Activated T-cell treated with anti-CD3 and anti-CD28 coated beads, Interleukin-2, amount 50 U/mL, for 72 hours (primary cell): Measurements from ENCODE around the gene SLC16A7. TPM values are rescaled to one million over a fixed set of nuclear protein-coding genes. Genes with fewer than 3 reads are reported as not detected.
"Not testable (repeated sequence)": the region's sequence is repeated elsewhere in the genome, so short reads cannot be mapped to it uniquely, and the experiment has no call there.

Source experiments
- ATAC-seq, 2 donors: fragments of 150-1000 bp; cut with Tn5 transposase; replicated peaks in 1 of 2; 2 replicates each; pipeline ENCODE4 v1.10.0; 2021; ENCODE audit warnings: moderate library complexity in 2 of 2, mild to moderate bottlenecking in 1 of 2
- DNase-seq, 2 donors: peaks; one replicate each; pipeline ENCODE4 v3.0.0; 2021 to 2022; ENCODE audit warnings: mixed read lengths in 1 of 2
- H3K27ac Mint-ChIP-seq: one replicate; pipeline ENCODE4 v1.8.0; 2022; ENCODE audit warnings: mild to moderate bottlenecking, moderate library complexity, mixed read lengths
- H3K27me3 Mint-ChIP-seq: one replicate; pipeline ENCODE4 v1.8.0; 2022; ENCODE audit warnings: low read depth, mixed read lengths
- H3K36me3 Mint-ChIP-seq, 2 donors: one replicate each; pipeline ENCODE4 v1.8.0; 2022; ENCODE audit warnings: mixed read lengths in 2 of 2, mild to moderate bottlenecking in 1 of 2; ENCODE audit not compliant: insufficient read depth in 2 of 2
- H3K4me1 Mint-ChIP-seq: one replicate; pipeline ENCODE4 v1.8.0; 2022; ENCODE audit warnings: low read depth, mixed read lengths
- H3K4me3 Mint-ChIP-seq, 2 donors: one replicate each; pipeline ENCODE4 v1.8.0; 2022; ENCODE audit warnings: mild to moderate bottlenecking in 2 of 2, mixed read lengths in 2 of 2, moderate library complexity in 2 of 2
- H3K9me3 Mint-ChIP-seq, 2 donors: one replicate each; pipeline ENCODE4 v1.8.0; 2022; ENCODE audit warnings: mixed read lengths in 2 of 2
- total RNA-seq, 2 donors: library from RNA; stranded (reverse); gene quantifications; one replicate each; pipeline ENCODE4 v1.2.3, GENCODE V29; 2022

SLC16A7 gene
- total RNA-seq, 2 donors from 2014 or later: 38.8 to 40.2 TPM

DNA sequence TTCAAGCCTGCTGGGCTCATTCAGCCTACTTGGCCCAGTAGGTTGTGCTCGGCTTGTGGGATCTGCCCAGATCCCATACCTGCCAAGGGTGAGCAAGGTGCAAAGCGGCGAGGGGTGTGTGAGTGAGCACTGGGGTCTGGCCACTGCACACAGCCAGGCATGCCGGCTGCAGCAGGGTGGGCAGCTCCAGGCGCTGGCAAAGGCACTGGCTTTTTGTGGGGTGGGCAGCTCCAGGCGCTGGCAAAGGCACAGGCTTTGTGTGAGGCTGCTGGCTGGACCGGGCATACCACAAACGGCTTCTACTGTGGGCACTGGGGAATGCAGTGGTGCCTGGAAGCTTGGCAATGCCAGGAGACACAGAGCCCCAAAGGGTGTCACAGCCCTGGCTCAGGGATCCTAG lies 137.4 kb downstream of the SLC16A7 start:
- Mint-ChIP-seq H3K27me3 (no peaks in the 10 kb centered on the region), H3K36me3 (peaks cover 5% of the 10 kb centered on the region in 2 donors), H3K9me3 (no peaks in the 10 kb centered on the region), H3K4me1 (peaks cover 6% of the 10 kb centered on the region), H3K27ac (no peak overlapping the region), H3K4me3 (no peak overlapping the region)
- no peak for DNase-seq
- ATAC-seq: no peak

DNA sequence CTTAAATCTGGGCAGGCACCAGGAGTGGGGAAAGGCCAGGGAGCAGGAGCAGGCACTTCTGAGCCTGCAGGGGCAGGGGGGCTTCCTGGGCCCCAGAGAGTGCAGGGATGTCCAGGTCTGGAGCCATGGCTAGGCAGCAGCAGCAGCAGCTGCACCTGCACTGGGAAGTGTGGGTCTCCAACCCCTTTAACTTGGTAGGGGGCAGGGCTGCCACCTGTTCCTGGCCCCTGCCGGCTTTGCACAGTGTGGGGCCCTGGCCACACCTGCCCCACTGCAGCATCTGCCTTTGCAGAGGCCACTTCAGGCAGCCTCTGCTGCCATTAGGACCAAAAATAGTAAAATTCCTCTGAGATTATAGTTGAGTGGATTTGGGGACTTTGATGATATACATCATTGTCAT lies 138.5 kb downstream of the SLC16A7 start:
- Mint-ChIP-seq H3K27me3 (no peaks in the 10 kb centered on the region), H3K27ac (no peak overlapping the region), H3K9me3 (no peaks in the 10 kb centered on the region), H3K36me3 (peaks cover 6% of the 10 kb centered on the region in 2 donors), H3K4me3 (no peak overlapping the region), H3K4me1 (peaks cover 6% of the 10 kb centered on the region)
- DNase-seq (no peak), ATAC-seq (no peak)

DNA sequence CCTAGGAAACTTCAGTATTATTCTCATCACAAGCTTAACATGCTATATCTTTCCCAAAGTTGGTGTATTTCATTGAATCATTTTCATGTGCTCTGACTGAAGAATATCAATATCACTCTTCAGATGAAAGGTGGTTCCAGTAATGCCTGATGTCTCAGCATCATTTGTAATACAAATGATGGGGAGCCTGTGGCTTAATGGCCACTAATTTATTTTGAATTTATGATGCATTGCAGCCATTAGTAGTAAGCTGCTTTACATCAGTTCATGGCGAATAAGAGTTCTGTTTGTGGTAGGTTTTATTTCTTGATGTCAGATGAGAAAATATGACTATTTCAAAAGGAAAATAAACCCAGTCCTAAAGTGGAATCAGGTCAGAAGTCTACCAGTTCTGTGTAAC lies 139.4 kb downstream of the SLC16A7 start:
- peaks cover 6% of the 10 kb centered on the region for H3K4me1 Mint-ChIP-seq
- DNase-seq (no peak), ATAC-seq (no peak)
- H3K27me3 Mint-ChIP-seq: no peaks in the 10 kb centered on the region
- H3K9me3 Mint-ChIP-seq: no peaks in the 10 kb centered on the region
- H3K27ac Mint-ChIP-seq: no peak overlapping the region
- H3K36me3 Mint-ChIP-seq: peaks cover 6% of the 10 kb centered on the region in 2 donors
- no peak overlapping the region for H3K4me3 Mint-ChIP-seq

DNA sequence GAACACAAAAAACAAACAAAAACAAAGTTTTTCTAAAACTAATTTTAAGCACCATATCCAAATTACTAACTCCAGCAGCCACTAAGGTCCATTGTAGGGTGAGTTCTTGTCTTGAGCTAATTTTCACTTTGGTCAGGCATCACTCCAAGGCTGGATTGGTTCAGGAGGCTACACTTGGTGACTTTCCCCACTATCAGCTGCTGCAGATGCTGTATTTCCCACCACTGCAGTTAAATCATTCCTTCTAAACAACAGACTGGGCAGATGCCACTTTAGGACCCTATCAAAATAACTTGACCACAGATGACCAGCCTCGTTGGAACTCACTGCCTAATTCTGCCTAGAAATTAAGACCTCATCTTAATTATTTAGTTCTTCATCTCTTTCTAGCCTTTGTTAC lies 140.5 kb downstream of the SLC16A7 start:
- Mint-ChIP-seq H3K4me3 (no peak overlapping the region), H3K36me3 (peaks cover 6 to 8% of the 10 kb centered on the region in 2 donors)

DNA sequence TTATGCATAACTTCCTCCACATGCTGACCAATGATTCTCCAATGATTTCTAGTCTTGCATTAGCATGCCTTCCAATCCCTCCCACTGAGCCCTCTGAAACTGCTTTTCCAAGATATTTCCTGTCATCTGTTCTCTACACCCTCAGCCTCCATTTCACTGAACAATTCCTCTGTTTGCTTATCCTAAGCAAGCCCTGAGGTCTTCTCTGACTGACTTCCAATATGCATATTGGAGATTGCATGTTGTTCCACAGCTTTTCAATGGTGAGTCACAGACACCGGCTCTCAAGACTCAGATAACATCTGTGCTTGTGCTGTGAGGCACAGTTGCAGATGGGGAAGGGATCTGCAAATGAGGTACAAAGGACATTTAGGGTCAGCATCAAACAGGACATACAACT lies 141.0 kb downstream of the SLC16A7 start:
- Mint-ChIP-seq H3K36me3 (peaks cover 6 to 8% of the 10 kb centered on the region in 2 donors), H3K4me3 (no peak overlapping the region), H3K4me1 (peaks cover 6% of the 10 kb centered on the region), H3K9me3 (no peaks in the 10 kb centered on the region), H3K27me3 (no peaks in the 10 kb centered on the region), H3K27ac (no peak overlapping the region)
- DNase-seq (no peak), ATAC-seq (no peak)

More for the DNA sequence above, 140.5 kb downstream of the SLC16A7 start:
- Mint-ChIP-seq H3K27ac (no peak overlapping the region), H3K9me3 (no peaks in the 10 kb centered on the region), H3K4me1 (peaks cover 6% of the 10 kb centered on the region), H3K27me3 (no peaks in the 10 kb centered on the region)
- ATAC-seq: no peak
- DNase-seq: no peak

DNA sequence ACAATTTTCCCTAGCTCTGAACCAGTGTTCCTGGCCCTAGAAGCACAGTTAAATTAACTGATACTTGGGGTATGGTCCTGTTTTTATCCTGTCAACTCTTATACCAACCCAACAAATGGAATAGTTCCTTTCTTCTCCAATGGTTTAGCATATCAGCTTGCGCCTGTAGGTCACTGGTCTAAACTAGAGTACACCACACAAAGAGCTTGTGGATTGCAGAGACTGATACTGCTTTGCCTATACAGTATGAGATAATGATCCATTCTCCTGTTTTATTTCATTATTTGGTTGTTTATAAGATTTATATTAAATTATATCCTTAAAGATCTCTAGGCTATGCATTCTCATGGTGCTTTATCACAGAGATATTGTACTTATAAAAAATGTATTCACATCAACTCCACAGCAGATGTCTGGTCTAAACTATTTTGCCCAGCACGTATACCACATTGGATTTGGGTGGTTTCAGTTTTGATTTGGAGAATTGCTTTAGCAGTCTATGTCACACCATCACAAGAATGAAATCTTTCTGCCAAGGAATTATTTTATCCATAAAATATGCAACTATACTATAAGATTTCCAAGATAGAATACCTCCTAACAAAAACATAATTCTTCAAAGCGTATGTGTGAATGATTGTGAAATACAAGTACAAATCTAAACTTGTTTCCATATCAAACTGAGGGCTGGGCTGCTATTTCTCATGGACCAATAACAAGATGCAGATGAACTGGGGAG lies 142.1 kb downstream of the SLC16A7 start:
- no peak for DNase-seq
- no peak for ATAC-seq
- no peaks in the 10 kb centered on the region for H3K9me3 Mint-ChIP-seq
- H3K4me1 Mint-ChIP-seq: peaks cover 6% of the 10 kb centered on the region
- H3K4me3 Mint-ChIP-seq: no peak overlapping the region
- no peaks in the 10 kb centered on the region for H3K27me3 Mint-ChIP-seq
- H3K27ac Mint-ChIP-seq: no peak overlapping the region
- peaks cover 3 to 7% of the 10 kb centered on the region in 2 donors for H3K36me3 Mint-ChIP-seq

DNA sequence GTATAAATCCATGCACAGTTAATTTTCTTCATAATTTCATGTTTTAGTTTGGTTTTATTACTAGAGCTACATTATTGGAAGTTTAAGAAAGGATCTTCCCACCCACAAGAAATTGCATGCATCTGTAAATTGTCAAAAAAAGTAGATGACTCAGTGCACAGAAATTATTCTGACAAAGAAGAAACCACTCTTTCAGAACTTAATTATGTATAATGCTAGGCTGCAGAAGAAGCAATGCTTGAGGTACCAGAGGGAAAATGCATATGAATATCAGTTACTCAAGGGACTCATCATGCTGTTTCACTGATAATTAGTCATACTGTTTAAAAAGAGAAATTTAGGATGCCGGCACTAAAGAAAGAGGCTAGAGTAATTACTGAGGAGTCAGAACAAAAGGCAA lies 147.0 kb downstream of the SLC16A7 start:
- Mint-ChIP-seq H3K27me3 (no peaks in the 10 kb centered on the region), H3K4me1 (no peaks in the 10 kb centered on the region), H3K9me3 (peaks cover 0 to 4% of the 10 kb centered on the region in 2 donors), H3K4me3 (no peak overlapping the region), H3K36me3 (peaks cover 3 to 26% of the 10 kb centered on the region in 2 donors), H3K27ac (no peak overlapping the region)
- ATAC-seq: no peak
- DNase-seq: no peak

DNA sequence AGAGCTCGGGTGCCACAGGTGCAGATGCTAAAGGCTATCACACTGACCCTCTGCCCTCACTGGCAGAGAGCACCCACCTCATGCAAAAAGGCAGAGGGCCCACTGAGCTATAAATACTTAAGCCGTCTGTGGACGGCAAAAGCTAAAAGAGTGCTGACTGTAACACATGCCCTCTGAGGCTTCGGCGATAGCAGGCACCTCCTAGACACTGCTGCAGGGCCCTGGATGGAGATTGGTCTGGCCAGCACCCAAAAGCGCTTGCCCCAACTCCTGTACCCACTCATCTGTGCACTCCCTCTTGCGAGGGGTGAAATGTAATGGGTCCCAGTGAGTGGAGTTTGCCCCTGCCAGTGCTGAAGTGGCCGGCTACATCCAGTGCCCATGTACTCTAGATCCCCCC lies 148.7 kb downstream of the SLC16A7 start:
- ATAC-seq (no peak), DNase-seq (no peak)
- Mint-ChIP-seq H3K4me1 (no peaks in the 10 kb centered on the region), H3K27ac (no peak overlapping the region), H3K36me3 (peaks cover 2 to 30% of the 10 kb centered on the region in 2 donors), H3K9me3 (peaks cover 3 to 10% of the 10 kb centered on the region in 2 donors), H3K4me3 (no peak overlapping the region), H3K27me3 (no peaks in the 10 kb centered on the region)

DNA sequence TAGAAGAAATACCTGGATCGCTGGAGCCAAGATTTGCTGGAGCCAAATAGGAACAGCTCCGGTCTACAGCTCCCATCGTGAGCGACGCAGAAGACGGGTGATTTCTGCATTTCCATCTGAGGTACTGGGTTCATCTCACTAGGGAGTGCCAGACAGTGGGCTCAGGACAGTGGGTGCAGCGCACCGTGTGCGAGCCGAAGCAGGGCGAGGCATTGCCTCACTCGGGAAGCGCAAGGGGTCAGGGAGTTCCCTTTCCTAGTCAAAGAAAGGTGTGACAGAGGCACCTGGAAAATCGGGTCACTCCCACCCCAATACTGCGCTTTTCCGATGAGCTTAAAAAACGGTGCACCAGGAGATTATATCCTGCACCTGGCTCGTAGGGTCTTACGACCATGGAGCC lies 155.3 kb downstream of the SLC16A7 start:
- H3K27ac Mint-ChIP-seq, ATAC-seq, H3K4me1 Mint-ChIP-seq, H3K27me3 Mint-ChIP-seq, DNase-seq, H3K4me3 Mint-ChIP-seq: not testable (repeated sequence)
- peaks cover 16 to 20% of the 10 kb centered on the region in 2 donors for H3K9me3 Mint-ChIP-seq
- H3K36me3 Mint-ChIP-seq: peaks cover 12 to 33% of the 10 kb centered on the region in 2 donors

DNA sequence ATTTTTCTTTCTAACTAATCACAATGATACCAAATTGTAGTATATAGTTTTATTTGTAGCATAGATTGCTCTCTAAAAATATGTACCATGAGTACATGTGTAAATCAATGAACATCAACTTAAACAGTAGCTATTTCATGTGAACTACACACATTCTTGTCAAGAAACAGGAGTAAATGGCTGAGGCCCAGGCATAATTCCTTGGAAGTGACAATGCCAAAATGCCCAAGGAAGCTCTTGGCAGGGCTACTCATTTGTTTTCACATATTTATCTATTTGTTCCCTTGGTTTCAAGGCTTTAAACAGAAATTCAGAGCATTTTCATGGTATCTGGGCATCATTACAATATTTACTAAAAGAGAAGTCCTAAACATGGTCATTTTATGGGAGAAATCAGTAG lies 165.7 kb downstream of the SLC16A7 start:
- DNase-seq (no peak), ATAC-seq (no peak)
- peaks cover 0 to 6% of the 10 kb centered on the region in 2 donors for H3K36me3 Mint-ChIP-seq
- H3K9me3 Mint-ChIP-seq: peaks cover 0 to 6% of the 10 kb centered on the region in 2 donors
- H3K27me3 Mint-ChIP-seq: no peaks in the 10 kb centered on the region
- H3K4me1 Mint-ChIP-seq: peaks cover 8% of the 10 kb centered on the region
- no peak overlapping the region for H3K4me3 Mint-ChIP-seq
- no peak overlapping the region for H3K27ac Mint-ChIP-seq

DNA sequence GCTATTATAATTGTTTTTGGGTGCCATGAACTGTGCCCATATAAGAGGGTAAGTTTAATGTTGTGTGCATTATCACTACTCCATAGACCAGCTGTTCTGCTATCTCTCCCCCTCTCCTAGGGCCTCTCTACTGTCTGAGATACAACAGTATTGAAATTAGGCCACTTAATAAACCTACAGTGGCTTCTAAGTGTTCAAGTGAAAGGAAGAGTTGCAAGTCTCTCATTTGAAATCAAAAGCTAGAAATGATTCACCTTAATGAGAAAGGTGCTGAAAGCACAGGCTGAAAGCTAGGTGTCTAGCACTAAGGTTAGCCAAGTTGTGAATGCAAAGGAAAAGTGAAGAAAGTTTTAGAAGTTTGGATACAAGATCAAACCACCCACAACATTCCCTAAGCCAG lies 168.0 kb downstream of the SLC16A7 start:
- Mint-ChIP-seq H3K4me1 (peaks cover 8% of the 10 kb centered on the region), H3K27me3 (no peaks in the 10 kb centered on the region), H3K4me3 (no peak overlapping the region), H3K36me3 (peaks cover 7 to 9% of the 10 kb centered on the region in 2 donors), H3K27ac (no peak overlapping the region), H3K9me3 (peaks cover 0 to 6% of the 10 kb centered on the region in 2 donors)
- DNase-seq (no peak), ATAC-seq (no peak)

DNA sequence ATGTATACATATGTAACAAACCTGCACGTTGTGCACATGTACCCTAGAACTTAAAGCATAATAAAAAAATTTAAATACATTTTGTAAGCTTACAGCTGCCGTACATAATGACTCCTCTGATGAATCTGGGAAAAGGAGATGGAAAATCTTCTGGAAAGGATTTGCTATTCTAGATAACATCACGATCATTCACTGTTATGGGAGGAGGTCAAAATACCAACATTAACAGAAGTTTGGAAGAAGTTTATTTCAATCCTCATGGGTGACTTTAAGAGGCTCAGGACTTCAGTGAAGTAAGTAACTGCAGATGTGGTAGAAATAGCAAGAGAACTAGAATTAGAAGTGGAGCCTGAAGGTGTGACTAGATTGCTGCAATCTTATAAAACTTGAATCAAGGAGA lies 172.2 kb downstream of the SLC16A7 start:
- Mint-ChIP-seq H3K27ac (no peak overlapping the region), H3K4me3 (no peak overlapping the region), H3K4me1 (peaks cover 8% of the 10 kb centered on the region), H3K9me3 (peaks cover 0 to 6% of the 10 kb centered on the region in 2 donors), H3K36me3 (peaks cover 8 to 10% of the 10 kb centered on the region in 2 donors), H3K27me3 (no peaks in the 10 kb centered on the region)
- DNase-seq (no peak), ATAC-seq (no peak)

DNA sequence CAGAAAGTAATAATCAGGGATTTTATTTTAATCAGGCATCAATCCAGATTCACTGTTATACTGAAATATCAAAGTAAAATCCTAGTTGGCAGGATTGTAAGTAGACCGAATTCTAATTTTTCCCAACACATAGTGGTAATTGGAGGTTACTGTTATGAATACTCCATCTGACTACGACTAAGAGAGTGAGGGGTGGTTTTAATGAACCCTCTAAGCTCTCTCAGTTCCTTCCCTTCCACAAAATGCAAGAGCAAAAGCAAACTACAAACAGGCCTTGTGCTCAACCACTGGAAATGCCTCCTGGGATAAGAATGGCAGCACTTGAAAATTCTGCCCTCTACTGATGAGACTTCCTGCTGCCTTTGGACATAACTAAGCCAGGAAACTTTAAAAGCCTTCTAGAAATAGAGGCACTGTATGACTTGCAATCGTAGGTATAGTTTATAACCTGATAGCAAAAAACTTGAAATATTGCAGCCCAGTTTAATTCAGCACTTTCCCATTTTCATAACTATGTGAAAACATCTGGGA lies 184.8 kb downstream of the SLC16A7 start:
- no peak overlapping the region for H3K27ac Mint-ChIP-seq

DNA sequence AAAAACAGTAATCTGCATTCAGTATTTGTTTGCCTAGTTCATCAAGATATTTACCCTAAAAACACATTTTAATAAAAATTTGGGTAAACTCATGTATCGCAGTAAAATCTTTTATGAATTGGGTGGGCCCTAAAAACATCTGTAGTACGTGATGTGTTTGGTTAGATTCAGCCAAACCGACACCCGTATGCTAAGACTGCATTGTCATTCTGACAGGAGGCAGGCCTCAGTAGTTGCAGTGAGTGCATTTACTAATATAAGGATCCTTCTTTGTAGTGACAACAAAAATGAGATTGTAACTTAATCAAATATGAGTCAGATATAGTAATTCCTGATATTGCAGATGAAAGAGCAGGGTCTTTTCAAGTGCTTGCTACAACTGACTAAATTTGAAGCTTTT lies 191.8 kb downstream of the SLC16A7 start:
- no peak for ATAC-seq
- no peak overlapping the region for H3K4me3 Mint-ChIP-seq

More for the DNA sequence above, 184.8 kb downstream of the SLC16A7 start:
- Mint-ChIP-seq H3K4me1 (no peaks in the 10 kb centered on the region), H3K4me3 (no peak overlapping the region), H3K27me3 (no peaks in the 10 kb centered on the region), H3K9me3 (no peaks in the 10 kb centered on the region), H3K36me3 (peaks cover 1 to 9% of the 10 kb centered on the region in 2 donors)
- DNase-seq (no peak), ATAC-seq (no peak)

More for the DNA sequence above, 191.8 kb downstream of the SLC16A7 start:
- peaks cover 5 to 6% of the 10 kb centered on the region in 2 donors for H3K36me3 Mint-ChIP-seq
- no peaks in the 10 kb centered on the region for H3K4me1 Mint-ChIP-seq
- H3K27me3 Mint-ChIP-seq: no peaks in the 10 kb centered on the region
- no peak overlapping the region for H3K27ac Mint-ChIP-seq
- DNase-seq: no peak
- peaks cover 2 to 3% of the 10 kb centered on the region in 2 donors for H3K9me3 Mint-ChIP-seq
